Measurements from ENCODE around the gene FAM187B. TPM values are rescaled to one million over a fixed set of nuclear protein-coding genes. Genes with fewer than 3 reads are reported as not detected.
"Not testable (repeated sequence)": the region's sequence is repeated elsewhere in the genome, so short reads cannot be mapped to it uniquely, and the experiment has no call there.

Gene FAM187B
- total RNA-seq, 1 donor from 2014 or later, result not detected

- H3K27ac ChIP-seq, result no peak overlapping the region
- DNase-seq (ENCODE audit: extremely low spot score in 2 of 2), result peak in 1 of 2 donors; percentile 34
- H3K9me3 ChIP-seq, result no peaks in the 10 kb centered on the region
- H3K4me1 ChIP-seq, result peaks cover 31% of the 10 kb centered on the region
- H3K4me3 ChIP-seq, result no peak overlapping the region
- intact Hi-C loops (cut with DNase I), result no loop called here
- TF ChIP-seq POLR2A (IDR thresholded peaks at IDR 0.05) (no peak), CTCF (IDR thresholded peaks at IDR 0.05) (no peak), POLR2AphosphoS5 (IDR thresholded peaks at IDR 0.05; ENCODE audit: insufficient read depth in 1 of 2, low read depth in 1 of 2) (no peak)
- no peaks in the 10 kb centered on the region for H3K36me3 ChIP-seq
- no peaks in the 10 kb centered on the region for H3K27me3 ChIP-seq
Measured at GRCh38 chr19:35246466-35247092, 18.0 kb upstream of the FAM187B start.

- Histone ChIP-seq H3K4me3 (no peak overlapping the region), H3K27ac (no peak overlapping the region), H3K9me3 (no peaks in the 10 kb centered on the region), H3K27me3 (no peaks in the 10 kb centered on the region), H3K36me3 (no peaks in the 10 kb centered on the region), H3K4me1 (no peaks in the 10 kb centered on the region)
- DNase-seq (ENCODE audit: extremely low spot score in 2 of 2), result no peak
- TF ChIP-seq CTCF (IDR thresholded peaks at IDR 0.05) (no peak), POLR2A (IDR thresholded peaks at IDR 0.05) (no peak)
- intact Hi-C loops (cut with DNase I), result no loop called here
Measured at GRCh38 chr19:35241417-35241816, 12.9 kb upstream of the FAM187B start.

- H3K4me3 ChIP-seq, result no peak overlapping the region
- no peaks in the 10 kb centered on the region for H3K4me1 ChIP-seq
- no peaks in the 10 kb centered on the region for H3K27me3 ChIP-seq
- no peaks in the 10 kb centered on the region for H3K36me3 ChIP-seq
- no peaks in the 10 kb centered on the region for H3K9me3 ChIP-seq
- peak in 1 of 2 donors; percentile 14 for DNase-seq (ENCODE audit: extremely low spot score in 2 of 2)
- TF ChIP-seq POLR2A (IDR thresholded peaks at IDR 0.05), result no peak
- no peak for TF ChIP-seq POLR2AphosphoS5 (IDR thresholded peaks at IDR 0.05; ENCODE audit: insufficient read depth in 1 of 2, low read depth in 1 of 2)
- no peak for TF ChIP-seq CTCF (IDR thresholded peaks at IDR 0.05)
- no peak overlapping the region for H3K27ac ChIP-seq
- intact Hi-C loops (cut with DNase I), result no loop called here
Measured at GRCh38 chr19:35240327-35240726, 11.8 kb upstream of the FAM187B start.

GRCh38 chr19:35239597-35239996, 11.1 kb upstream of the FAM187B start:
- DNase-seq (ENCODE audit: extremely low spot score in 2 of 2); intact Hi-C loops (cut with DNase I); H3K36me3 ChIP-seq; H3K4me3 ChIP-seq; H3K27me3 ChIP-seq; H3K4me1 ChIP-seq; H3K27ac ChIP-seq; H3K9me3 ChIP-seq: not testable (repeated sequence)

GRCh38 chr19:35236638-35237400, 8.3 kb upstream of the FAM187B start:
- DNase-seq (ENCODE audit: extremely low spot score in 2 of 2), result peak; percentile 14 to 40
- intact Hi-C loops (cut with DNase I), result no loop called here
- Histone ChIP-seq H3K27ac (no peak overlapping the region), H3K4me3 (no peak overlapping the region), H3K4me1 (no peaks in the 10 kb centered on the region), H3K36me3 (no peaks in the 10 kb centered on the region), H3K9me3 (no peaks in the 10 kb centered on the region), H3K27me3 (no peaks in the 10 kb centered on the region)
- no peak for TF ChIP-seq POLR2AphosphoS5 (IDR thresholded peaks at IDR 0.05; ENCODE audit: insufficient read depth in 1 of 2, low read depth in 1 of 2)

GRCh38 chr19:35232912-35233311, 4.4 kb upstream of the FAM187B start:
- peak in 1 of 2 donors; percentile 3 for DNase-seq (ENCODE audit: extremely low spot score in 2 of 2)
- H3K27me3 ChIP-seq, result no peaks in the 10 kb centered on the region
- no peak overlapping the region for H3K27ac ChIP-seq
- TF ChIP-seq CTCF (IDR thresholded peaks at IDR 0.05), result no peak
- TF ChIP-seq POLR2A (IDR thresholded peaks at IDR 0.05), result no peak
- TF ChIP-seq POLR2AphosphoS5 (IDR thresholded peaks at IDR 0.05; ENCODE audit: insufficient read depth in 1 of 2, low read depth in 1 of 2), result no peak
- no peaks in the 10 kb centered on the region for H3K36me3 ChIP-seq
- H3K4me3 ChIP-seq, result no peak overlapping the region
- H3K9me3 ChIP-seq, result no peaks in the 10 kb centered on the region
- no peaks in the 10 kb centered on the region for H3K4me1 ChIP-seq
- intact Hi-C loops (cut with DNase I), result no loop called here
